Measurements from ENCODE around the gene SLC50A1.

Gene SLC50A1

GRCh38 chr1:155183775-155184221 is 48.1 kb downstream of the SLC50A1 start:
- no peak for DNase-seq (ENCODE audit: low read depth in 1 of 2, low spot score in 1 of 2)

- no peak for DNase-seq (ENCODE audit: low read depth in 1 of 2, low spot score in 1 of 2)
These were observed 48.7 kb downstream of the SLC50A1 start for GRCh38 chr1:155184351-155184811.

DNA sequence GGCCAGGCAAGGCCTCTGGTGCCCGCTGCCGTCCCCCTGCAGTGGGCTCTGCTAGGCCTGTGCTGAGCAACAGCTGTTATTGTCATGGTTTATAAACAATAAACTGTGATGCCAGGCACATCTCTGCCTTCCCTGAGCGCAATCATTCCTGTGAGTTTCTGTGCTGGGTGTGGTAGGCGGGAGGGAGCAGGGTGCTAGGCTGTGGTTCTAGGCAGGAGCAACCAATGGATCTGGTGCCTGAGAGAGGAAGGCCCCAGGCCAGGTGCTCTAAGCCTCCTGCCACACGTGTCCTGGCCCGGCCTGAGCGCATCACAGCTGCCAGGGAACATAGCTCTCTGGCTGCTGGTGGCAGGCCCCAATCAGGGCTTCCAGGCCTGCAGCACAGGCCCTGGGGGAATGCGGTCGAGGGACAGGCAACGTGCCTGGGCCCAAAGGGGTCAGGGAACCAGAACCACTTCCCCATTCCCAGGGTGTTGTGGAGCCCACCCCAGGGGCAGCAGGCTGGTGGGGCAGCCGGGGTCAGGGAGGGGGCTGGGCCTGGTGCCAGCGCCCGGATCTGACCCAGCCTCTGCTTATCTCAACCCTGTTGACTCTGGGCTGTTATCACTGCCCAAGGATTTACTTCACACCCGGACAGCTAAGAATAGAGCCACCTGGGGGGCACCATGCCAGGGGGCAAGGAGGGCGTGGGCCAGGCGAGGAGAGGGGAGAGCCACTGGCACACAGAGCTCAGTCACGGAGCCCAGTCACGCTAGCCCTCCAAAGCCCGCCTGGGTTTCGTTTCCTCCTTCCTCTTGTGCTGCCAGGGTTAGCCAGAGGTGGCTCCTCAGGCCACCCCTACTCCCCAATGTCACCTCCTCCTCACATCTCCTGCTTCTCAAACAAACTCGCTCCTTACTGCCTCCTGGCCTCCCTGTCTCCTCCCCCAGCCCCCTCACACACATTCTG is 49.5 kb downstream of the SLC50A1 start:
- no peak for DNase-seq (ENCODE audit: low read depth in 1 of 2, low spot score in 1 of 2)

GRCh38 chr1:155185783-155186066 is 50.1 kb downstream of the SLC50A1 start:
- DNase-seq (ENCODE audit: low read depth in 1 of 2, low spot score in 1 of 2), result no peak

DNA sequence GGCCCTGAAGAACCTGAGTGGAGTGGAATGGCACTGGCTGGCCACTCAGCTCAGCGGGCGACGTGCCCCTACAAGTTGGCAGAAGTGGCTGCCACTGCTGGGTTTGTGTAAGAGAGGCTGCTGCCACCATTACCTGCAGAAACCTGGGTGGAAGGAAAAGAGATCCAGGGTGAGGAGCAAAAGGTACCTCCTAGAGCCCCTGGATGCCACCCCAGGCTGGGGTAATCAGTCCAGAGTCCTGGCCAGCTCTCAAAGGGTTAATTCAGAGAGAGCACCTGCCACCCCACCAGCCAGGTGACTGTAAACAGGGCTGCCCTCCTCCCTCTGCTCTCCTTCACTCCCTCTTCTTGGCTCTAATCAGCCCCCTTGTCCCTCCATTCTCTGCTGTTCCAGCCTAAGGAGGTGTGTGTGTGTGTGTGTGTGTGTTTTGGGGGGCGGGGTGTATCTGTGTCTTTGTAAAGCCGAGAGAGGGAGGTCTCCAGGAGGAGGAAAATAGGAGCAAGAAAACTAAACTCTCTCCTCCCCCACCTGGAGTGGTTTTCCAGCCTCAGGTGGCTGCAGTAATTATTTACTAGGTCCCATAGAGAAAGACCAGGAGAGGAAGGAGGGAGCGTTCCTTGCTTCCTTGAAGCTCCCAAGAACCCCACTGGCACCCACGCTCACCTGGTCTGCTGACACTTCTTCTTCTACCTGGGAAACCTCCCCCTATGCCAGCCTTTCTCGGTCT is 50.6 kb downstream of the SLC50A1 start:
- no peak for DNase-seq (ENCODE audit: low read depth in 1 of 2, low spot score in 1 of 2)

DNA sequence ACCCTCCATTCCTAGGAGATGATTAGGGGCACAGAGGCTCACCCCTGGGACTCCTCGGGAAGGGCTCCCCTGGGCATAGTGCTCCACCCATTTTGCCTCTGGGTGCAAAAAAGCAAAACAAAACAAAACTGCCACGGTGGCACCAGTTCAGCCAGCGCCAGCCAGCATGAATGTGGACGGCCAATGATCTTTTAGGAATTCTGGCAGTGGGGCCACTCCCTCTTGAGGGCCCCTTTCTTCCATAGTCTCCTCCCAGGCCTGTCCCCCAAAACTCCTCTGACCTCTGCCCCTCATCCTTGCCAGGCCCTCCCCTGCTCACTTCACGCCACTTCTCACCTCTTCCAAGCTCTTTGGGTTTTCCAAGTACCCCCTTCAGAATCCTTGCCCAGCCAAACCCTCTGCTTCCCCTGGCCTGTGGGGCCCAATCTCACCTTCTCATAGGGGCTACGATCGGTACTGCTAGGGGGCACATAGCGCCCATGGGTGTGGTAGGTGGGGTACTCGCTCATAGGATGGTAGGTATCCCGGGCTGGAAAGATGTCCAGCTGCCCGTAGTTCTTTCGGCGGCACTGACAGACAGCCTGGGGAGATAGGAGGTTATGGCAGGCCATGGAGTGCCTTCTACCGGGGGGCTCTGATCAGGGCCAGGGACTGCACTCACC is 51.3 kb downstream of the SLC50A1 start:
- DNase-seq (ENCODE audit: low read depth in 1 of 2, low spot score in 1 of 2), result no peak

DNA sequence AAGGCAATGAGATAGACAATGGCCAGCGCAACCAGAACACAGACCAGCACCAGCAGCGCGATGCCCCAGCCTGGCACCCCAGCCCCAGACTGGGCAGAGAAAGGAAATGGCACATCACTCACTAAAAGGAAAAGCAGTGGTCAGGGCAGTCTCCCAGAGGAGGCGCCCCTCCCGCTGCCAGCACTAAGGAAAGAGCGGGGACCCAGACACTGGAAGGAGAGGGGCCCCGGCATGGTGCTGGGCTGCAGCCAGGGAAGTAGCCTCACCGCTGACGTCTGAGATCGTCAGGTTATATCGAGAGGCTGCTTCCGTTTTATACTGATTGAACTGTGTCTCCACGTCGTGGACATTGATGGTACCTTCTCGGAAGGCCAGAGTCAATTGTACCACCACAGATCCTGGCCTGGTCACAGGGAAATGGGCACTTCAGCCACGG is 51.8 kb downstream of the SLC50A1 start:
- no peak for DNase-seq (ENCODE audit: low read depth in 1 of 2, low spot score in 1 of 2)

- DNase-seq (ENCODE audit: low read depth in 1 of 2, low spot score in 1 of 2), result no peak
These were observed 52.6 kb downstream of the SLC50A1 start for GRCh38 chr1:155188268-155188667.
